Fibroblast of lung (primary cell): ENCODE data around the gene STIM1. TPM values are rescaled to one million over a fixed set of nuclear protein-coding genes. Genes with fewer than 3 reads are reported as not detected.

Source experiments
- DNase-seq, 2 donors: peaks; one replicate each; pipeline versions ENCODE4 v3.0.0 to v3.0.0-alpha.2; 2010; ENCODE audit warnings: low read depth in 2 of 2
- H2AFZ ChIP-seq: 2 replicates; pipeline ENCODE4 v1.5.1; 2012; ENCODE audit warnings: low read length, control low read depth, inconsistent platforms
- H3K27ac ChIP-seq: 2 replicates; pipeline ENCODE4 v1.5.1; 2011; ENCODE audit warnings: low read length, control low read depth; ENCODE audit not compliant: insufficient read depth
- H3K27me3 ChIP-seq: 2 replicates; pipeline ENCODE4 v1.5.1; 2011; ENCODE audit warnings: mild to moderate bottlenecking, low read length; ENCODE audit not compliant: control insufficient read depth, insufficient read depth
- H3K36me3 ChIP-seq: 2 replicates; pipeline ENCODE4 v1.5.1; 2011; ENCODE audit warnings: low read length; ENCODE audit not compliant: control insufficient read depth, insufficient read depth
- H3K4me1 ChIP-seq: 2 replicates; pipeline ENCODE4 v1.5.1; 2011; ENCODE audit warnings: low read length; ENCODE audit not compliant: control insufficient read depth, insufficient read depth; ENCODE audit errors: extremely low read depth
- H3K4me2 ChIP-seq: 2 replicates; pipeline ENCODE4 v1.5.1; 2011; ENCODE audit warnings: low read length, control low read depth; ENCODE audit not compliant: insufficient read depth; ENCODE audit errors: extremely low read depth
- H3K4me3 ChIP-seq, 4 experiments: fragments of 200-600 bp in 1 of 4; sonication (generic) in 1 of 4; replicated peaks in 1 of 4; 2 replicates each; pipeline ENCODE4 v1.5.1; 2011 to 2016; ENCODE audit warnings: low read length in 4 of 4, low read depth in 3 of 4, mild to moderate bottlenecking in 3 of 4, control low read depth in 2 of 4, inconsistent platforms in 1 of 4, mixed read lengths in 1 of 4; ENCODE audit not compliant: insufficient read depth in 1 of 4; ENCODE audit errors: control extremely low read depth in 1 of 4
- H3K79me2 ChIP-seq: 2 replicates; pipeline ENCODE4 v1.5.1; 2012; ENCODE audit warnings: mild to moderate bottlenecking, low read length, inconsistent platforms; ENCODE audit not compliant: control insufficient read depth, insufficient read depth
- H3K9ac ChIP-seq: 2 replicates; pipeline ENCODE4 v1.5.1; 2011; ENCODE audit warnings: mild to moderate bottlenecking, low read length, control low read depth; ENCODE audit not compliant: insufficient read depth
- H3K9me3 ChIP-seq: 2 replicates; pipeline ENCODE4 v1.5.1; 2012; ENCODE audit warnings: low read depth, low read length; ENCODE audit not compliant: control insufficient read depth, insufficient read depth
- H4K20me1 ChIP-seq: 2 replicates; pipeline ENCODE4 v1.5.1; 2011; ENCODE audit warnings: low read length; ENCODE audit not compliant: control insufficient read depth, insufficient read depth; ENCODE audit errors: extremely low read depth
- CTCF ChIP-seq, 2 donors: IDR thresholded peaks in 1 of 2; conservative IDR thresholded peaks in 1 of 2; 1 replicate in 1 of 2; 2 replicates in 1 of 2; pipeline ENCODE4 v1.5.1; 2011 to 2012; ENCODE audit warnings: low read length in 2 of 2, control low read depth in 1 of 2, inconsistent platforms in 1 of 2, low read depth in 1 of 2, mild to moderate bottlenecking in 1 of 2
- EZH2 ChIP-seq: IDR thresholded peaks from 2 replicates; pipeline ENCODE4 v1.5.1; 2012; ENCODE audit warnings: low read length, control low read depth, mild to moderate bottlenecking; ENCODE audit errors: missing control alignments
- polyA plus RNA-seq, 2 donors: library from polyadenylated mRNA; depleted of rRNA in 1 of 2; stranded (reverse) in 1 of 2; unstranded in 1 of 2; fragments of >200 nt; gene quantifications; 2 replicates each; pipeline ENCODE4 v1.2.1, GENCODE V29; 2011 to 2012; ENCODE audit warnings: missing spikeins in 1 of 2
- total RNA-seq: library from RNA; depleted of rRNA; stranded (reverse); fragments of >200 nt; gene quantifications from 2 replicates; pipeline ENCODE4 v1.2.1, GENCODE V29; 2014

STIM1 gene
- total and polyA plus RNA-seq, 2 donors (not counting 1 experiment from before 2014, with no cell fraction given): 38.1 to 44.6 TPM

- Histone ChIP-seq H2AFZ (no peak overlapping the region), H3K4me3 (peak overlapping the region in 2 of 4 experiments; percentile 20 to 49)
- peak; percentile 19 to 29 for DNase-seq
These were observed 133.9 kb downstream of the STIM1 start for GRCh38 chr11:3989276-3989920.

GRCh38 chr11:3989921-3990290 is 134.4 kb downstream of the STIM1 start:
- H3K4me2 ChIP-seq: no peak overlapping the region
- H3K79me2 ChIP-seq: no peaks in the 10 kb centered on the region
- no peaks in the 10 kb centered on the region for H3K4me1 ChIP-seq
- H4K20me1 ChIP-seq: no peaks in the 10 kb centered on the region
- H3K9me3 ChIP-seq: no peaks in the 10 kb centered on the region
- no peak overlapping the region for H3K4me3 ChIP-seq
- no peak overlapping the region for H2AFZ ChIP-seq
- TF ChIP-seq EZH2: no peak
- TF ChIP-seq CTCF (conservative IDR thresholded peaks at IDR 0.05 in 1 of 2, IDR thresholded peaks at IDR 0.05 in 1 of 2; ENCODE audit: low read depth in 1 of 2, low read length in 2 of 2): no peak
- no peaks in the 10 kb centered on the region for H3K27me3 ChIP-seq
- H3K9ac ChIP-seq: no peak overlapping the region
- H3K36me3 ChIP-seq: no peaks in the 10 kb centered on the region
- DNase-seq: no peak
- no peak overlapping the region for H3K27ac ChIP-seq

More at GRCh38 chr11:3989276-3989920, 133.9 kb downstream of the STIM1 start:
- H3K36me3 ChIP-seq: no peaks in the 10 kb centered on the region
- peak overlapping the region; percentile 40 for H3K4me2 ChIP-seq
- no peaks in the 10 kb centered on the region for H3K9me3 ChIP-seq
- no peak overlapping the region for H3K9ac ChIP-seq
- H4K20me1 ChIP-seq: no peaks in the 10 kb centered on the region
- TF ChIP-seq EZH2 (no peak), CTCF (conservative IDR thresholded peaks at IDR 0.05 in 1 of 2, IDR thresholded peaks at IDR 0.05 in 1 of 2; ENCODE audit: low read depth in 1 of 2, low read length in 2 of 2) (no peak)
- H3K27ac ChIP-seq: no peak overlapping the region
- no peaks in the 10 kb centered on the region for H3K79me2 ChIP-seq
- H3K4me1 ChIP-seq: no peaks in the 10 kb centered on the region
- H3K27me3 ChIP-seq: no peaks in the 10 kb centered on the region

GRCh38 chr11:3990406-3990805 is 134.9 kb downstream of the STIM1 start:
- Histone ChIP-seq H3K27ac (no peak overlapping the region), H3K9me3 (no peaks in the 10 kb centered on the region), H3K4me1 (no peaks in the 10 kb centered on the region), H2AFZ (no peak overlapping the region), H3K4me2 (no peak overlapping the region), H4K20me1 (no peaks in the 10 kb centered on the region), H3K79me2 (no peaks in the 10 kb centered on the region), H3K9ac (no peak overlapping the region), H3K4me3 (no peak overlapping the region), H3K36me3 (no peaks in the 10 kb centered on the region), H3K27me3 (no peaks in the 10 kb centered on the region)
- TF ChIP-seq EZH2 (no peak), CTCF (conservative IDR thresholded peaks at IDR 0.05 in 1 of 2, IDR thresholded peaks at IDR 0.05 in 1 of 2; ENCODE audit: low read depth in 1 of 2, low read length in 2 of 2) (no peak)
- no peak for DNase-seq
